Mammary epithelial cell (primary cell): ENCODE measurements around the gene CLEC4F.

Source experiments
- CTCF ChIP-seq, 2 donors: IDR thresholded peaks in 1 of 2; conservative IDR thresholded peaks in 1 of 2; 2 replicates each; pipeline ENCODE4 v1.5.1; 2011 to 2012; ENCODE audit warnings: inconsistent platforms in 2 of 2, low read length in 2 of 2, mild to moderate bottlenecking in 2 of 2, control low read depth in 1 of 2, low read depth in 1 of 2; ENCODE audit not compliant: insufficient read depth in 1 of 2; ENCODE audit errors: extremely low read depth in 1 of 2
- EZH2 ChIP-seq: IDR thresholded peaks from 2 replicates; pipeline ENCODE4 v1.6.1; 2012; ENCODE audit warnings: low read length, inconsistent platforms, borderline replicate concordance

DNA sequence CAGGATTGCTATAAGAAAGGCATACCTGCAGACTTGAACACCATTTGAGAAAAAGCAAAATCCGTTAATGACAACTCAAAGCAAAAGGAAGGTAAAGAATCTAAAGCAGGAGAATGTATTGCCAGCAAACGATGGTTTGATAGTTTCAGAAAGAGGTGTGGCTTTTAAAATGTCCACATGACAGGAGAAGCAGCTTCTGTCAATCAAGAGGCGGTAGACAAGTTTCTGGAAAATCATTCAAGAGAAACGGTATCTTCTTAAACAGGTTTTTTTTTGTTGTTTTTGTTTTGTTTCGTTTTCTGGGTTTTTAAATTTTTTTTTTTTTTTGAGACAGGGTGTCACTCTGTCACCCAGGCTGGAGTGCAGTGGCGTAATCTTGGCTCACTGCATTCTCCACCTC lies 13.8 kb downstream of the CLEC4F start:
- no peak for TF ChIP-seq EZH2
- no peak for TF ChIP-seq CTCF (conservative IDR thresholded peaks at IDR 0.05 in 1 of 2, IDR thresholded peaks at IDR 0.05 in 1 of 2; ENCODE audit: extremely low read depth in 1 of 2, insufficient read depth in 1 of 2, low read depth in 1 of 2, low read length in 2 of 2)
